HG03521 (cell line): ENCODE results near the gene NUBP2.
"Not testable (repeated sequence)": the region's sequence is repeated elsewhere in the genome, so short reads cannot be mapped to it uniquely, and the experiment has no call there.

Source experiments
- ATAC-seq: cut with Tn5 transposase; IDR thresholded peaks from one replicate; pipeline ENCODE4 v1.9.1; 2021; ENCODE audit warnings: mild to moderate bottlenecking, moderate library complexity; ENCODE audit not compliant: unreplicated experiment

The NUBP2 gene

GRCh38 chr16:1784977-1785845 is 2.5 kb downstream of the NUBP2 start:
- no peak for ATAC-seq

GRCh38 chr16:1785846-1786170 is 3.0 kb downstream of the NUBP2 start:
- ATAC-seq = no peak

DNA sequence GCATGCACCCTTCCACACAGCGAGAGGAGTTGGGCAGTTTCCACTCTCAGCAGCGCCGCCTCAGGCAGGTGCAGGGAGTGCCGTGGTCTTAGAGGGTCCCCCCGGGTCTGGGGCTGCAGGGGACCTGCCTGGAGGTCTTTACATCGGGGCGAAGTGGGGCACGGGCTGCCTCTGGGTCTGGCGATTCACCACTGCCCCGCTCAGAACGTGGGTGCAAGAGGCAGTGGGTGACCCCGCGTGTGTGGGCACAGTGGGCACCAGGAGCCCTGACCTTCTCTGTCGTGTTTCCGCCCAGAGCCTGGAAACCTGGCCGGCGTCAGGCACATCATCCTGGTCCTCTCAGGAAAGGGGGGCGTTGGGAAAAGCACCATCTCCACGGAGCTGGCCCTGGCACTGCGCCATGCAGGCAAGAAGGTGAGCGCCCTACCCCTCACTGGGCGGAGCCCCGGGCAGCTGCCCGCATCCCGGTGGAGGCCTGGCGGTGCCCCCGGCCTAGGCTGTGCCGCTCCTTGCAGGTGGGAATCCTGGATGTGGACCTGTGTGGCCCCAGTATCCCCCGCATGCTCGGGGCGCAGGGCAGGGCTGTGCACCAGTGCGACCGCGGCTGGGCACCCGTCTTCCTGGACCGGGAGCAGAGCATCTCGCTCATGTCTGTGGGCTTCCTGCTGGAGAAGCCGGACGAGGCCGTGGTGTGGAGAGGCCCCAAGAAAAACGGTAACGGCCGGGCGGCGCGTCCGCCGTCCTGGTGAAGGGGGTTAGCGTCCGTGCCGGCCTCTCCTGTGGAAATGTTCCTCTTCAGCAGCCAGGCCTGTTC is 3.7 kb downstream of the NUBP2 start:
- no peak for ATAC-seq

- ATAC-seq = no peak
These were observed 4.2 kb downstream of the NUBP2 start for GRCh38 chr16:1787056-1787321.

GRCh38 chr16:1787322-1788094 is 4.7 kb downstream of the NUBP2 start:
- no peak for ATAC-seq

DNA sequence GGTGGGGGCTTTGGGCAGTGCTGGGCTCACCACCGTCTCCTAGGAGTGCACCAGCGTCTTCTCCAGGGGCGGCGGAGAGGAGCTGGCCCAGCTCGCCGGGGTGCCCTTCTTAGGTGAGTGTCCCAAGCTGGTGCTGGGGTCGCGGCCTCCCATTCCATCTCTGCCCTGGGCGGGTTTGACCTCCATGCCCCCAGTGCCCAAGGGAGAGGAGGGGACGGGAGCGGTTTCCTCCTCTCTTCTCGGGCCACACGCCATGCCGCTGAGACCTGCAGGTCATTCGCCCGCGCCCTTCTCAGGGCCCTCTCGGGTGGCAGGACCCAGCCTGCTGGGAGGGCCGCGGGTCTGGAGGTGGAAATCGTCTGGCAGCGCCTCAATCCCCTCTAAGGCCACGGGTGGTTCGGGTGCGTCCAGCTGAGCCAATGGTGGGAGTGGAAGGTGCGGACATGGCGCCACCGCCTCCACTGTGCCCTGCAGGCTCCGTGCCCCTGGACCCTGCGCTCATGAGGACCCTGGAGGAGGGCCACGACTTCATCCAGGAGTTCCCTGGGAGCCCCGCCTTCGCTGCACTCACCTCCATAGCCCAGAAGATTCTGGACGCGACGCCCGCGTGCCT is 5.4 kb downstream of the NUBP2 start:
- ATAC-seq = no peak

DNA sequence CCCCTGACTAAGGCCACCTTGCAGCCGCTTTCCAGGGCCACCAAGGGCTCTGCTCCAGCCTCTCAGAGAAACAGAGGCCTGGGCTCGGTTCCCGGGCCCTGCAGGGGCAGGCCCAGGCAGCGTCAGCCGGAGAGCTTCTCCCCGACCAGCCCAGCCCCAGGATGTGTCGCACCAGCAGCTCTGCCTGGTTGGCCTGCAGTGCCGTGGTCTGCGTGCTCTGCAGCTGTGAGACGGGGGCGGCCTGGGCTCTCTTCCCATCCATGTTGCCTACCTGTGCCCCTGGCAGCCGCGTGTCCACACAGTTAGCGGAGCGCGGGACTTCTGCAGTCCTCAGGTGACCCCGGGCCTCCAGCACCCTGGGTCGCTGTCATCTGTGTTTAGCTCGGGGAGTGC is 5.9 kb downstream of the NUBP2 start:
- no peak for ATAC-seq

GRCh38 chr16:1789643-1790045 is 6.9 kb downstream of the NUBP2 start:
- no peak for ATAC-seq

- no peak for ATAC-seq
These were observed 7.5 kb downstream of the NUBP2 start for GRCh38 chr16:1790261-1790610.

GRCh38 chr16:1790611-1791255 is 8.0 kb downstream of the NUBP2 start:
- no peak for ATAC-seq

DNA sequence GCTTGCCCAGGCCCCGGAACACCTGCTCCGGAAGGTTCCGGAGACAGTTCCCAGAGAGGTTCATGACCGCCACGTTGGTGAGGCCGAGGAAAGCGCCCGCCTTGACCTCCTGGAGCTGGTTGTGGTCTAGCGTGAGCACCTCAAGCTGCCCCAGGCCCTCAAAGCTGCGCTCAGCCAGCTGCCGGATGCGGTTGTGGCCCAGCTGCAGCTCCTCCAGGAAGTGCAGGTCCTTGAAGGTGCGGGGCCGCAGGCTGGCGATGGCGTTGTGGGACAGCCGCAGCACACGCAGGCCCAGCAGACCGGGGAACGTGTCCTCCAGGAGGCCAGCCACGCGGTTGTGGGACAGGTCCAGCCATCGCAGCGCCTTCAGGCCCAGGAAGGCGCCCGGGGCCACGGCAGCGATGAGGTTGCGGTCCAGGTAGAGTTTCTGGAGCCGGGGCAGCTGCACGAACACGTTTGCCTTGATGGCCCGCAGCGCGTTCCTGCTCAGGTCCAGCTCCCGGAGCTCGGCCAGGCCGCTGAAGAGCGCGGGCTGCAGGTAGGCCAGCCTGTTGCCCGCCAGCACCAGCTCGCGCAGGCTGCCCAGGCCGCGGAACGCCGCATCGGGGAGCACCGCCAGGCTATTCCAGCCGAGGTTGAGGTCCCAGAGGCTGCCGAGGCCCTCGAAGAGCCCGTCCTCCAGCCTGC is 8.6 kb downstream of the NUBP2 start:
- no peak for ATAC-seq

- no peak for ATAC-seq
These were observed 9.4 kb downstream of the NUBP2 start for GRCh38 chr16:1791943-1792812.

DNA sequence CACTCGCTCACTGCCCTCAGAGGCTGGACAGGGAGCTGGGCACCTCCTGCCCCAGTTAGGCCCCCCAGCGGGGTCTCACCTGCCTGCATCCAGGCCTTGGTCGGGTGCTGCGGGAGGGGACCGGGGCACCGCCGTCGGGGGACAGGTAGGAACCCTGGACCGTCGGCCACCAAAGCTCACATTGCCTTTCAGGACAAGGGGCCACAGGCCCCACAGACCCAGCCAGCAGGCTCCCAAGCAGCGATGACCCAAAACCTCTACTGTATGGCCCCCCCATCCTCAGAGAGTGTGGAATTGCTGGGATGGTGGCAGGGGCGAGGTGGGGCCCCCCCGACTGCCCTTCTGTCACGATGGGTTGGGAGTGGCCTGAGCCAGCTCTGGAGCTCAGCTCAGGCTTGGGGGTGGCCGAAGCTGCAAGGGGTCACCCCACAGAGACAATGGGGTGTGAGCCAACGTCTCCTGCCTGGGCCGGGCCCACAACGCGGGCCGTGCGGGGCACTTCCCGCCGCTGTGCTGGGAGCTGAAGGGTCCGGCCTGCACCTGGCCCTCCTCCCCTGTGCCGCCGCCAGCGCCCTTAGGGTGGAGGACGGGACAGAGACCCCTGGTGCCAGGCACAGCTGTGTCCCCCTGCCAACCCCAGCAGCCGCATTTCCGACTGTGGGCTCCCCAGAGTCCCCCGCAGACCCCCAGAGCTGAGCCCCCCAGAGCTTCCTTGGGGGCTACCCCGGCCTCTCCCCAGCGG is 10.2 kb downstream of the NUBP2 start:
- ATAC-seq = no peak

GRCh38 chr16:1793578-1794220 is 10.9 kb downstream of the NUBP2 start, which contains the start of gene IGFALS:
Gene IGFALS, minus strand, starts transcription at chr16:1793705. Its CDS starts 53 bp downstream, at chr16:1793652.
- no peak for ATAC-seq

DNA sequence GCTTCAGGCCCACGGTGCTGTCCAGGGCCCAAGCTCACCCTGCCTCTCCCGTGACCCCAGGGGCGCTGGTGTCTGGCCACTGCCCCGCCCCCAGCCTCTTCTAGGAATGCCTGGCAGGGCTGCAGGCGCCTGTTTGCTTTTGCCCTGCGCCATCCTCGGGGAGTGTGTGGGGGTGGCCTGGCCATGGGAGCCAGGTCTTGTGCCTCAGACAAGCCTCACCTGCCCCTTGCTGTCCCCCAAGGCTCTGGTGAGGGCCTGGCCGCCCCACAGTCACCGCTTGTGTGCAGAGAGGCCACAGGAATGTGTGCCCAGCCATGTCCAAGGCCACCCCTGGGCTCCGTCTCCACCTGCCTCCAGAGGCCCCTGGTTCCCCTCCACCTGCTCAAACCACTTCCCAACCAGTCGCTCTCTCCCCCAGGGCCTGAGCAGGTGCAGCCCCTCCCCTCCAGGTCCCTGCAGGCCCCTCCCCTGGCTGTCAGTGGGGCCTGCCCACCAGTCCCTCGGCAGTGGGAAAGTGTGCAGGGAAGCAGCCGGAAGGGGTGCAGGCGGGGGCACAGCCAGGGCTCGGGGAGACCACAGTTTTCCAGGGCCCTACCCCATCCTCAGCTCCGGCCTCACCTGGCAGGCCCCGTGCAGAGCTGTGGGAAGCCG is 11.6 kb downstream of the NUBP2 start:
- no peak for ATAC-seq

- no peak for ATAC-seq
These were observed 12.3 kb downstream of the NUBP2 start for GRCh38 chr16:1794908-1795666.

DNA sequence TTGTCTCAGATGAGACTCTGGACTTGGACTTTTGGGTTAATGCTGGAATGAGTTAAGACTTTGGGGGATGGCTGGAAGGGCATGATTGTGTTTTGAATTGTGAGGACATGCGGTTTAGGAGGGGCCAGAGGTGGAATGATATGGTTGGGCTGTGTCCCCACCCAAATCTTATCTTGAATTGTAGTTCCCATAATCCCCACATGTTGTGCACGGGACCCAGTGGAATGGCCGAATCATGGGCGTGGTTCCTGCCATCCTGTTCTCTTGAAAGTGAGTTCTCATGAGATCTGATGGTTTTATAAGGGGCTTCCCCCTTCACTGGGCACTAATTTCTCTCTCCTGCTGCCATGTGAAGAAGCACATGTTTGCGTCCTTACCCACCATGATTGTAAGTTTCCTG is 16.5 kb downstream of the NUBP2 start:
- ATAC-seq = not testable (repeated sequence)
